ENCODE data around the gene NMRK2. TPM values are rescaled to one million over a fixed set of nuclear protein-coding genes. Genes with fewer than 3 reads are reported as not detected.
A peak's percentile ranks its signal among the peaks of the same experiment; 100 is the strongest.

Gene NMRK2
- total RNA-seq, 4 donors from 2014 or later = 46.3 to 168 (median 106) TPM

DNA sequence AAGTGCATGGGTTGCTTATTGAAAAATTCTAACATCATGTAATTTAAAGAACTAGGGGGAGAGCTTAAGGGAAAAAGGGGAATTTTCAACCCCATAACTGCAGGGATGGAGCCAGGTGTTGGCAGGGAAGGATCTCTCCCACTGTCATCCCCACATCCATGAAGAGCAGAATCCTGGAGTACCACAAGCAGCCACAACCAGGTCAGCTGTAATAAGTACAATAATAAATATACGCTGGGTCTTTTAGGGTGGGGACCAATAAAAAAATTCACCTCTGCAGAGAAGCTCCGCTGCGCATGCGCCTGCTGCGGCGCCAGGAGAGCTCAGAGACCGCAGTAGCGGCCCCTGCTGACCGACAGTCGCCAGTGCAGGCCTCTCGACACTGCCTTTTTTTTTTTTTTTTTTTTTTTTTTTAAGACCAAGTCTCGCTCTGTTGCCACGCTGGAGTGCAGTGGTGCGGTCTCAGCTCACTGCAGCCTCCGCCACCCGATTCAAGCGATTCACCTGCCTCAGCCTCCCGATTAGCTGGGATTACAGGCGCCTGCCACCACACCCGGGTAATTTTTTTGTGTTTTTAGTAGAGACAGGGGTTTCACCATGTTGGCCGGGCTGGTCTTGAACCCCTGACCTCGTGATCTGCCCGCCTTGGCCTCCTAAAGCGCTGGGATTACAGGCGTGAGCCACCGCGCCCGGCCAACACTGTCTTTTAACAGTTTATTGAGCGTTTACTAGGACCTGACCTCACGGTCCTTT, 54.9 kb downstream of the NMRK2 start:
- TF ChIP-seq POLR2A (IDR thresholded peaks at IDR 0.05) = no peak
- TF ChIP-seq, protein P1, sequence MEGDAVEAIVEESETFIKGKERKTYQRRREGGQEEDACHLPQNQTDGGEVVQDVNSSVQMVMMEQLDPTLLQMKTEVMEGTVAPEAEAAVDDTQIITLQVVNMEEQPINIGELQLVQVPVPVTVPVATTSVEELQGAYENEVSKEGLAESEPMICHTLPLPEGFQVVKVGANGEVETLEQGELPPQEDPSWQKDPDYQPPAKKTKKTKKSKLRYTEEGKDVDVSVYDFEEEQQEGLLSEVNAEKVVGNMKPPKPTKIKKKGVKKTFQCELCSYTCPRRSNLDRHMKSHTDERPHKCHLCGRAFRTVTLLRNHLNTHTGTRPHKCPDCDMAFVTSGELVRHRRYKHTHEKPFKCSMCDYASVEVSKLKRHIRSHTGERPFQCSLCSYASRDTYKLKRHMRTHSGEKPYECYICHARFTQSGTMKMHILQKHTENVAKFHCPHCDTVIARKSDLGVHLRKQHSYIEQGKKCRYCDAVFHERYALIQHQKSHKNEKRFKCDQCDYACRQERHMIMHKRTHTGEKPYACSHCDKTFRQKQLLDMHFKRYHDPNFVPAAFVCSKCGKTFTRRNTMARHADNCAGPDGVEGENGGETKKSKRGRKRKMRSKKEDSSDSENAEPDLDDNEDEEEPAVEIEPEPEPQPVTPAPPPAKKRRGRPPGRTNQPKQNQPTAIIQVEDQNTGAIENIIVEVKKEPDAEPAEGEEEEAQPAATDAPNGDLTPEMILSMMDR (IDR thresholded peaks at IDR 0.05 in 4 of 5, conservative IDR thresholded peaks at IDR 0.05 in 1 of 5) = peak; percentile 81 to 89 (median 85)
- in situ Hi-C loops (cut with MboI; ENCODE audit: low sequenced_read_pairs in 4 of 4) = loop anchor here in 1 of 4 donors (10.0 kb wide), 1 partner anchor 77 kb away; the partner anchor contains the start of gene ZBTB7A
- no peaks in the 10 kb centered on the region for H3K27me3 ChIP-seq
- ATAC-seq (peak in 1 of 2 donors; percentile 10), DNase-seq (peak; percentile 63 to 82)
- no peaks in the 10 kb centered on the region for H3K9me3 ChIP-seq
- H3K27ac ChIP-seq = peak overlapping the region in 3 of 4 donors; percentile 26 to 91 (median 89)
- H3K4me3 ChIP-seq = peak overlapping the region in 2 of 4 donors; percentile 10 to 31
- peaks cover 0 to 16% of the 10 kb centered on the region in 2 donors for H3K36me3 ChIP-seq
- intact Hi-C loops (cut with DNase I; ENCODE audit: low total_unique reads) = loop anchor here (5.0 to 10.0 kb wide), 2 partner anchors 195 to 357 kb away; partner anchors contain the start of genes ANKRD24, MPND and SIRT6
- H3K4me1 ChIP-seq = peaks cover 36 to 44% of the 10 kb centered on the region in 2 donors

DNA sequence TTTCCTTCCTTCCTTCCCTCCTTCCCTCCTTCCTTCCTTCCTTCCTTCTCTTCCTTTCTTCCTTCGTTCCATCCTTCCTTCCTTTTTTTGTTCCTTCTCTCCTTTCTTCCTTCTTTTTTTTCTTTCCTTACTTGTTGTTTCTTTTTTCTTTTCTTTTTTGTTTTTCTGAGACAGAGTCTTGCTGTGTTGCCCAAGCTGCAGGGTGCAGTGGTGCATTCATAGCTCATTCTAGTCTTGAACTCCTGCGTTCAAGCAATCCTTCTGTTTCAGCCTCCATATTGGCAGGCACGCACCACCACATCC, 57.9 kb downstream of the NMRK2 start:
- intact Hi-C loops (cut with DNase I; ENCODE audit: low total_unique reads) = no loop called here
- Histone ChIP-seq H3K27ac (no peak overlapping the region), H3K27me3 (no peaks in the 10 kb centered on the region), H3K4me1 (peaks cover 19 to 24% of the 10 kb centered on the region in 2 donors), H3K36me3 (no peaks in the 10 kb centered on the region), H3K4me3 (no peak overlapping the region), H3K9me3 (no peaks in the 10 kb centered on the region)
- DNase-seq (no peak), ATAC-seq (no peak)
- TF ChIP-seq, protein P1 (IDR thresholded peaks at IDR 0.05 in 4 of 5, conservative IDR thresholded peaks at IDR 0.05 in 1 of 5) = no peak
- no peak for TF ChIP-seq POLR2A (IDR thresholded peaks at IDR 0.05)
- in situ Hi-C loops (cut with MboI; ENCODE audit: low sequenced_read_pairs in 4 of 4) = loop anchor here in 1 of 4 donors (10.0 kb wide), 1 partner anchor 144 kb away; no protein-coding TSS in a partner anchor

MicroRNAs within 50 kb of the gene (microRNA counts, 767-probe panel; counts per million panel counts)
- microRNA hsa-miR-637 = 356 to 448 counts per million in 2 donors

Small RNA genes within 50 kb of the gene (microRNA-seq; reads per million reads assigned to microRNA genes)
- gene MIR637 (ENCODE audit: borderline replicate concordance in 2 of 2) = 0 reads per million in 2 donors

Other genes with a start within 250 kb of the NMRK2 start
- gene PIP5K1C, start 232.6 kb upstream of the NMRK2 start, total RNA-seq = 10 to 100 TPM in 3 of 4 donors, 1 to 10 TPM in 1; 8.2 to 18.0 (median 17.3) TPM
- gene TJP3, start 224.7 kb upstream of the NMRK2 start, total RNA-seq = 1 to 10 TPM in 3 of 4 donors, under 1 TPM in 1; 0.67 to 3.7 (median 1.7) TPM
- gene APBA3, start 171.4 kb upstream of the NMRK2 start, total RNA-seq = 10 to 100 TPM; 14.0 to 29.6 (median 27.4) TPM
- 10 to 100 TPM; 23.3 to 86.3 (median 63.3) TPM for gene MRPL54, start 170.4 kb upstream of the NMRK2 start, total RNA-seq
- not detected for gene RAX2, start 160.8 kb upstream of the NMRK2 start, total RNA-seq
- gene MATK, start 146.7 kb upstream of the NMRK2 start, total RNA-seq = 1 to 10 TPM in 1 of 4 donors, not detected in 3; 1.7 TPM
- gene ZFR2, start 64.0 kb upstream of the NMRK2 start, total RNA-seq = not detected
- not detected for gene ATCAY, start 52.4 kb upstream of the NMRK2 start, total RNA-seq
- 100 to 1,000 TPM in 3 of 4 donors, 10 to 100 TPM in 1; 61.3 to 135 (median 115) TPM for gene DAPK3, start 38.0 kb downstream of the NMRK2 start, total RNA-seq
- gene EEF2, start 52.4 kb downstream of the NMRK2 start, total RNA-seq = 1,000 to 10,000 TPM; 1,701 to 2,714 (median 2,440) TPM
- 10 to 100 TPM; 15.5 to 20.0 (median 17.5) TPM for gene PIAS4, start 74.7 kb downstream of the NMRK2 start, total RNA-seq
- 100 to 1,000 TPM in 2 of 4 donors, 10 to 100 TPM in 2; 50.0 to 104 (median 91.9) TPM for gene ZBTB7A, start 133.8 kb downstream of the NMRK2 start, total RNA-seq
- 100 to 1,000 TPM; 101 to 207 (median 138) TPM for gene MAP2K2, start 191.1 kb downstream of the NMRK2 start, total RNA-seq
- gene CREB3L3, start 220.6 kb downstream of the NMRK2 start, total RNA-seq = 1 to 10 TPM in 1 of 4 donors, under 1 TPM in 1, not detected in 2; 0.10 to 1.0 TPM
- 10 to 100 TPM; 11.7 to 25.7 (median 13.7) TPM for gene SIRT6, start 249.5 kb downstream of the NMRK2 start, total RNA-seq
- gene ANKRD24, start 249.6 kb downstream of the NMRK2 start, total RNA-seq = 1 to 10 TPM in 1 of 4 donors, under 1 TPM in 3; 0.13 to 3.0 (median 0.45) TPM

Data from gastrocnemius medialis (tissue), 4 donors.